MG63 (cell line): ENCODE data around the gene RSRP1. TPM values are rescaled to one million over a fixed set of nuclear protein-coding genes. Genes with fewer than 3 reads are reported as not detected.
"Not testable (repeated sequence)": the region's sequence is repeated elsewhere in the genome, so short reads cannot be mapped to it uniquely, and the experiment has no call there.

Experiments
- DNase-seq: peaks from one replicate; pipeline ENCODE4 v3.0.0-alpha.2; 2020
- H3K27me3 ChIP-seq: fragments of 250-450 bp; sonication (Bioruptor Pico); 2 replicates; pipeline ENCODE4 v1.5.1; 2020; ENCODE audit warnings: mild to moderate bottlenecking, moderate library complexity
- H3K36me3 ChIP-seq: fragments of 250-450 bp; sonication (Bioruptor Pico); 2 replicates; pipeline ENCODE4 v1.5.1; 2020; ENCODE audit warnings: mild to moderate bottlenecking, moderate library complexity
- H3K4me3 ChIP-seq: fragments of 250-450 bp; sonication (Bioruptor Pico); 2 replicates; pipeline ENCODE4 v1.5.1; 2020; ENCODE audit warnings: mild to moderate bottlenecking, moderate library complexity
- H3K9me3 ChIP-seq: fragments of 250-450 bp; sonication (Bioruptor Pico); 2 replicates; pipeline ENCODE4 v1.5.1; 2020; ENCODE audit warnings: mild to moderate bottlenecking, moderate library complexity
- total RNA-seq: library from RNA; depleted of rRNA; stranded (reverse); fragments of >200 nt; shearing (Covaris generic); gene quantifications from 2 replicates; pipeline ENCODE4 v1.2.3, GENCODE V29; 2014; ENCODE audit warnings: low replicate concordance; rRNA removed

RSRP1 gene
- total RNA-seq = 36.4 and 44.5 TPM in 2 replicates

- DNase-seq = peak; percentile 98
- no peaks in the 10 kb centered on the region for H3K9me3 ChIP-seq
- no peaks in the 10 kb centered on the region for H3K27me3 ChIP-seq
- peak within 1 kb of the TSS; percentile 85 for H3K4me3 ChIP-seq
- peaks cover 46% of the 10 kb centered on the region for H3K36me3 ChIP-seq
Measured at GRCh38 chr1:25247024-25247828, at the start of gene RSRP1. Gene RSRP1 (minus strand): TSS chr1:25247454. CDS start chr1:25246963, 491 bp downstream.

GRCh38 chr1:25296501-25296900 is 49.2 kb upstream of the RSRP1 start:
- H3K27me3 ChIP-seq, H3K36me3 ChIP-seq, H3K9me3 ChIP-seq, DNase-seq, H3K4me3 ChIP-seq: not testable (repeated sequence)

- not testable (repeated sequence) for H3K27me3 ChIP-seq, H3K9me3 ChIP-seq, H3K36me3 ChIP-seq, H3K4me3 ChIP-seq, DNase-seq
Measured at GRCh38 chr1:25294889-25295826, 47.9 kb upstream of the RSRP1 start.

GRCh38 chr1:25293426-25293825 is 46.2 kb upstream of the RSRP1 start:
- not testable (repeated sequence) for DNase-seq, H3K9me3 ChIP-seq, H3K27me3 ChIP-seq, H3K36me3 ChIP-seq, H3K4me3 ChIP-seq

- DNase-seq = peak; percentile 12
- H3K4me3 ChIP-seq, H3K9me3 ChIP-seq, H3K27me3 ChIP-seq, H3K36me3 ChIP-seq: not testable (repeated sequence)
Measured at GRCh38 chr1:25290043-25290442, 42.8 kb upstream of the RSRP1 start.

GRCh38 chr1:25288573-25289101 is 41.4 kb upstream of the RSRP1 start:
- H3K9me3 ChIP-seq, H3K36me3 ChIP-seq, H3K27me3 ChIP-seq, DNase-seq, H3K4me3 ChIP-seq: not testable (repeated sequence)

- H3K27me3 ChIP-seq, H3K36me3 ChIP-seq: not testable (repeated sequence)
Measured at GRCh38 chr1:25287164-25287563, 39.9 kb upstream of the RSRP1 start.

GRCh38 chr1:25285862-25286261 is 38.6 kb upstream of the RSRP1 start:
- H3K9me3 ChIP-seq, H3K36me3 ChIP-seq, H3K27me3 ChIP-seq, DNase-seq, H3K4me3 ChIP-seq: not testable (repeated sequence)

More at GRCh38 chr1:25287164-25287563, 39.9 kb upstream of the RSRP1 start:
- not testable (repeated sequence) for DNase-seq, H3K9me3 ChIP-seq, H3K4me3 ChIP-seq

- not testable (repeated sequence) for H3K36me3 ChIP-seq, H3K9me3 ChIP-seq, H3K27me3 ChIP-seq, DNase-seq, H3K4me3 ChIP-seq
Measured at GRCh38 chr1:25279693-25280111, 32.4 kb upstream of the RSRP1 start.

- not testable (repeated sequence) for H3K36me3 ChIP-seq, H3K9me3 ChIP-seq, DNase-seq, H3K27me3 ChIP-seq, H3K4me3 ChIP-seq
Measured at GRCh38 chr1:25278790-25279189, 31.5 kb upstream of the RSRP1 start.

GRCh38 chr1:25278358-25278757 is 31.1 kb upstream of the RSRP1 start:
- not testable (repeated sequence) for H3K27me3 ChIP-seq, H3K36me3 ChIP-seq, H3K4me3 ChIP-seq, H3K9me3 ChIP-seq
- peak; percentile 23 for DNase-seq

- not testable (repeated sequence) for H3K9me3 ChIP-seq, H3K36me3 ChIP-seq, H3K4me3 ChIP-seq, H3K27me3 ChIP-seq, DNase-seq
Measured at GRCh38 chr1:25277295-25277694, 30.0 kb upstream of the RSRP1 start.

- not testable (repeated sequence) for H3K27me3 ChIP-seq, H3K4me3 ChIP-seq, H3K9me3 ChIP-seq, DNase-seq, H3K36me3 ChIP-seq
Measured at GRCh38 chr1:25275648-25276047, 28.4 kb upstream of the RSRP1 start.

- DNase-seq, H3K9me3 ChIP-seq, H3K4me3 ChIP-seq, H3K36me3 ChIP-seq, H3K27me3 ChIP-seq: not testable (repeated sequence)
Measured at GRCh38 chr1:25272238-25272637, 25.0 kb upstream of the RSRP1 start, which contains the start of gene RHD. Gene RHD (plus strand): TSS chr1:25272509. CDS start chr1:25272548, 39 bp downstream.

- not testable (repeated sequence) for H3K36me3 ChIP-seq, H3K27me3 ChIP-seq, DNase-seq, H3K9me3 ChIP-seq
- peak overlapping the region; percentile 39 for H3K4me3 ChIP-seq
Measured at GRCh38 chr1:25268143-25268760, 21.0 kb upstream of the RSRP1 start.

- not testable (repeated sequence) for H3K36me3 ChIP-seq, H3K9me3 ChIP-seq, H3K27me3 ChIP-seq
- peak overlapping the region; percentile 39 for H3K4me3 ChIP-seq
- DNase-seq = peak; percentile 81
Measured at GRCh38 chr1:25267288-25268142, 20.3 kb upstream of the RSRP1 start.
